Activated CD8-positive, alpha-beta T cell treated with anti-CD3 and anti-CD28 coated beads for 36 hours (primary cell): ENCODE results near the gene LGR6. TPM values are rescaled to one million over a fixed set of nuclear protein-coding genes. Genes with fewer than 3 reads are reported as not detected.

ENCODE experiments used
- ATAC-seq: fragments of 200-7000 bp; cut with Tn5 transposase; one replicate; pipeline ENCODE4 v1.10.0; 2021; ENCODE audit warnings: mild to moderate bottlenecking, moderate library complexity
- CTCF ChIA-PET: fragments of 350-600 bp; sonication (Branson Sonifier 250); formaldehyde crosslinking; loops from one replicate; lab custom pipeline; 2021; ENCODE audit warnings: antibody characterized with exemption; lab: Charles Lee
- POLR2A ChIA-PET: fragments of 350-600 bp; sonication (Branson Sonifier 250); formaldehyde crosslinking; loops from one replicate; lab custom pipeline; 2021; ENCODE audit warnings: antibody characterized with exemption; lab: Charles Lee
- DNase-seq: peaks from one replicate; pipeline ENCODE4 v3.0.0-alpha.2; 2020
- H3K27ac Mint-ChIP-seq: one replicate; pipeline ENCODE4 v1.8.0; 2021; ENCODE audit warnings: mild to moderate bottlenecking, mixed read lengths
- H3K27me3 Mint-ChIP-seq: one replicate; pipeline ENCODE4 v1.8.0; 2021; ENCODE audit warnings: mixed read lengths
- H3K36me3 Mint-ChIP-seq: one replicate; pipeline ENCODE4 v1.8.0; 2021; ENCODE audit warnings: low read depth, mixed read lengths
- H3K4me1 Mint-ChIP-seq: one replicate; pipeline ENCODE4 v1.8.0; 2021; ENCODE audit warnings: low read depth, mixed read lengths
- H3K4me3 Mint-ChIP-seq: one replicate; pipeline ENCODE4 v1.8.0; 2021; ENCODE audit warnings: mild to moderate bottlenecking, moderate library complexity, mixed read lengths
- H3K9me3 Mint-ChIP-seq: one replicate; pipeline ENCODE4 v1.8.0; 2021; ENCODE audit warnings: mixed read lengths
- intact Hi-C: fragments of 100-400 bp; cut with micrococcal nuclease; formaldehyde crosslinking; loops from one replicate; pipeline ENCODE4 v1.10.0; 2022
- total RNA-seq, 2 experiments: library from RNA; stranded (reverse); gene quantifications; one replicate each; pipeline ENCODE4 v1.2.3, GENCODE V29; 2021
- TF ChIP-seq, protein P1 (sequence below): fragments of 200-600 bp; IDR thresholded peaks from one replicate; pipeline ENCODE4 v1.8.0; 2022; ENCODE audit warnings: antibody characterized with exemption, mild to moderate bottlenecking

LGR6 gene
- total RNA-seq, 2 experiments from 2014 or later, result 0.34 TPM

DNA sequence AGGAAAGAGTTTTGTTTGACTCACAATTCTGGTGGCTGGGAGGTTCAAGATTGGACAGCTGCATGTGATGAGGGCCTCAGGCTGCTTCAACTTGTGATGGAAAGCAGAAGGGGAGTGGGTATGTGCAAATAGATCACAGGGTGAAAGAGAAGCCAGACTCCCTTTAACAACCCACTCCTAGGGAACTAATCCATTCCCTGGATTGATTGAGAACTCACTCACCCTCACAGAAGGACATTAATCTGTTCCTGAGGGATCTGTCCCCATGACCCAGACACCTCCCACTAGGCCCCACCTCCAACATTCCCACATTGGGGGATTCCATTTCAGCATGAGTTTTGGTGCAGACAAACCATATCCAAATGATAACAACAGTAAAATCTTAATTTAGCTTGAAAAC is 122.6 kb downstream of the LGR6 start:
- TF ChIP-seq, protein P1, sequence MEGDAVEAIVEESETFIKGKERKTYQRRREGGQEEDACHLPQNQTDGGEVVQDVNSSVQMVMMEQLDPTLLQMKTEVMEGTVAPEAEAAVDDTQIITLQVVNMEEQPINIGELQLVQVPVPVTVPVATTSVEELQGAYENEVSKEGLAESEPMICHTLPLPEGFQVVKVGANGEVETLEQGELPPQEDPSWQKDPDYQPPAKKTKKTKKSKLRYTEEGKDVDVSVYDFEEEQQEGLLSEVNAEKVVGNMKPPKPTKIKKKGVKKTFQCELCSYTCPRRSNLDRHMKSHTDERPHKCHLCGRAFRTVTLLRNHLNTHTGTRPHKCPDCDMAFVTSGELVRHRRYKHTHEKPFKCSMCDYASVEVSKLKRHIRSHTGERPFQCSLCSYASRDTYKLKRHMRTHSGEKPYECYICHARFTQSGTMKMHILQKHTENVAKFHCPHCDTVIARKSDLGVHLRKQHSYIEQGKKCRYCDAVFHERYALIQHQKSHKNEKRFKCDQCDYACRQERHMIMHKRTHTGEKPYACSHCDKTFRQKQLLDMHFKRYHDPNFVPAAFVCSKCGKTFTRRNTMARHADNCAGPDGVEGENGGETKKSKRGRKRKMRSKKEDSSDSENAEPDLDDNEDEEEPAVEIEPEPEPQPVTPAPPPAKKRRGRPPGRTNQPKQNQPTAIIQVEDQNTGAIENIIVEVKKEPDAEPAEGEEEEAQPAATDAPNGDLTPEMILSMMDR, result no peak
- no peak overlapping the region for H3K27ac Mint-ChIP-seq
- H3K36me3 Mint-ChIP-seq, result no peaks in the 10 kb centered on the region
- intact Hi-C loops, result no loop called here
- CTCF ChIA-PET, result interaction anchor here (0.7 to 7.2 kb wide), 39 partner anchors 9 to 403 kb away, joined by 3 to 94 read pairs (median 4); partner anchors contain the start of genes LGR6 and PTPN7
- peaks cover 7% of the 10 kb centered on the region for H3K4me1 Mint-ChIP-seq
- peaks cover 1% of the 10 kb centered on the region for H3K27me3 Mint-ChIP-seq
- H3K4me3 Mint-ChIP-seq, result no peak overlapping the region
- DNase-seq (no peak), ATAC-seq (no peak)
- H3K9me3 Mint-ChIP-seq, result no peaks in the 10 kb centered on the region
- POLR2A ChIA-PET, result no interaction called here

DNA sequence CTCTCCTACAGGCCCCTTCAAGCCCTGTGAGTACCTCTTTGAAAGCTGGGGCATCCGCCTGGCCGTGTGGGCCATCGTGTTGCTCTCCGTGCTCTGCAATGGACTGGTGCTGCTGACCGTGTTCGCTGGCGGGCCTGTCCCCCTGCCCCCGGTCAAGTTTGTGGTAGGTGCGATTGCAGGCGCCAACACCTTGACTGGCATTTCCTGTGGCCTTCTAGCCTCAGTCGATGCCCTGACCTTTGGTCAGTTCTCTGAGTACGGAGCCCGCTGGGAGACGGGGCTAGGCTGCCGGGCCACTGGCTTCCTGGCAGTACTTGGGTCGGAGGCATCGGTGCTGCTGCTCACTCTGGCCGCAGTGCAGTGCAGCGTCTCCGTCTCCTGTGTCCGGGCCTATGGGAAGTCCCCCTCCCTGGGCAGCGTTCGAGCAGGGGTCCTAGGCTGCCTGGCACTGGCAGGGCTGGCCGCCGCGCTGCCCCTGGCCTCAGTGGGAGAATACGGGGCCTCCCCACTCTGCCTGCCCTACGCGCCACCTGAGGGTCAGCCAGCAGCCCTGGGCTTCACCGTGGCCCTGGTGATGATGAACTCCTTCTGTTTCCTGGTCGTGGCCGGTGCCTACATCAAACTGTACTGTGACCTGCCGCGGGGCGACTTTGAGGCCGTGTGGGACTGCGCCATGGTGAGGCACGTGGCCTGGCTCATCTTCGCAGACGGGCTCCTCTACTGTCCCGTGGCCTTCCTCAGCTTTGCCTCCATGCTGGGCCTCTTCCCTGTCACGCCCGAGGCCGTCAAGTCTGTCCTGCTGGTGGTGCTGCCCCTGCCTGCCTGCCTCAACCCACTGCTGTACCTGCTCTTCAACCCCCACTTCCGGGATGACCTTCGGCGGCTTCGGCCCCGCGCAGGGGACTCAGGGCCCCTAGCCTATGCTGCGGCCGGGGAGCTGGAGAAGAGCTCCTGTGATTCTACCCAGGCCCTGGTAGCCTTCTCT is 124.6 kb downstream of the LGR6 start:
- intact Hi-C loops, result loop anchor here (2.0 kb wide), 1 partner anchor 125 kb away; the partner anchor contains the start of gene LGR6
- Mint-ChIP-seq H3K27me3 (no peaks in the 10 kb centered on the region), H3K9me3 (no peaks in the 10 kb centered on the region), H3K4me1 (no peaks in the 10 kb centered on the region), H3K36me3 (no peaks in the 10 kb centered on the region), H3K4me3 (no peak overlapping the region), H3K27ac (no peak overlapping the region)
- POLR2A ChIA-PET, result no interaction called here
- DNase-seq, result no peak
- ATAC-seq, result no peak
- CTCF ChIA-PET, result interaction anchor here (2.5 to 7.2 kb wide), 5 partner anchors 11 to 128 kb away, joined by 13 to 94 read pairs (median 27); partner anchors contain the start of gene LGR6
- TF ChIP-seq, protein P1, result no peak

DNA sequence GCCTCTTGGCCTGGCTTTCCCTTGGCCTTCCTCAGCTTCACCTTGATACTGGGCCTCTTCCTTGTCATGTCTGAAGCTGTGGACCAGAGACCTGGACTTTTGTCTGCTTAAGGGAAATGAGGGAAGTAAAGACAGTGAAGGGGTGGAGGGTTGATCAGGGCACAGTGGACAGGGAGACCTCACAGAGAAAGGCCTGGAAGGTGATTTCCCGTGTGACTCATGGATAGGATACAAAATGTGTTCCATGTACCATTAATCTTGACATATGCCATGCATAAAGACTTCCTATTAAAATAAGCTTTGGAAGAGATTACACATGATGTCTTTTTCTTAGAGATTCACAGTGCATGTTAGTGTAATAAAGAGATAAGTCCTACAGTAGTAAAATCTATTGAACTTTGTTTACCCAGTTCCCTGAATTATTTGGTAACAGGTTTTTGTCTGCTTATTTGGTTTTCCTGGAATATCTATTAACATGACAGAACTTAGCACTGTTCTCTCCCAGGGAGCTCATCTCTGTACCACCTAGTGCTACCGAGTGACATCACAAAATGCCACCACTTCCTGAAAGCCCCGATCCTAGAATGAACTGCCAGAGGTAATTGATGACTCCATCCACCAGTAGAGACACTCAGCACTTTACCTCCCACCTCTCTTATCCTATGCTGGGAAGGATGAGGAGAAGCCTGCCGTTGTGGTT is 125.9 kb downstream of the LGR6 start:
- Mint-ChIP-seq H3K27me3 (no peaks in the 10 kb centered on the region), H3K27ac (no peak overlapping the region), H3K4me1 (no peaks in the 10 kb centered on the region), H3K4me3 (no peak overlapping the region), H3K36me3 (no peaks in the 10 kb centered on the region), H3K9me3 (no peaks in the 10 kb centered on the region)
- ChIA-PET CTCF (interaction anchor here (0.8 to 4.1 kb wide), 4 partner anchors 45 to 408 kb away, joined by 3 to 19 read pairs (median 8); partner anchors contain the start of gene LGR6), POLR2A (no interaction called here)
- ATAC-seq, result peak; percentile 65
- intact Hi-C loops, result loop anchor here (2.0 kb wide), 1 partner anchor 127 kb away; the partner anchor contains the start of gene LGR6
- TF ChIP-seq, protein P1, result no peak
- peak; percentile 11 for DNase-seq

DNA sequence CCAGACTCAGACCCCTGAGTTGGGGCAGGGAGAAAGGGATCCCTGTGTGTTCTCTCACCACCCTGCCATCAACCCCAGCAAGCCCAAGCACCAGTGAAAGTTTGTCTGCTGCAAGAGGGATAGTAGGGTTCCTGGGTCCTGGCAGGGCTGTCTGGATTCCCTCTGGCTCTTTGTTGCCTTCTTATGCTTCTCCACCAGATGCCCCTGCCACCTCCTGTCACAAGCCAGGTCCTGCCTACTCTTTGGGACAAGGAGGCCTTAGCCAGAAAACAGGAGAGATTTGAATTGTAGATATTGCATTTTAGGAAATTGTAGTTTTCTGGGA is 126.4 kb downstream of the LGR6 start:
- Mint-ChIP-seq H3K27ac (no peak overlapping the region), H3K9me3 (no peaks in the 10 kb centered on the region), H3K4me1 (no peaks in the 10 kb centered on the region), H3K36me3 (no peaks in the 10 kb centered on the region), H3K27me3 (no peaks in the 10 kb centered on the region), H3K4me3 (no peak overlapping the region)
- ATAC-seq, result no peak
- POLR2A ChIA-PET, result no interaction called here
- no peak for DNase-seq
- TF ChIP-seq, protein P1, result no peak
- intact Hi-C loops, result no loop called here
- CTCF ChIA-PET, result interaction anchor here (1.5 to 4.1 kb wide), 3 partner anchors 45 to 135 kb away, joined by 5 to 19 read pairs (median 12); partner anchors contain the start of gene LGR6
